ENCODE results near the gene MTCL3.
A peak's percentile ranks its signal among the peaks of the same experiment; 100 is the strongest.

MTCL3 gene

GRCh38 chr6:127458222-127458621 is 60.9 kb downstream of the MTCL3 start:
- 19% methylated on average over 3 of the region's 3 CpGs for WGBS
- H3K9me3 ChIP-seq (ENCODE audit: control insufficient read depth in 4 of 4, low read length in 3 of 4): no peaks in the 10 kb centered on the region
- peak overlapping the region in 1 of 2 donors; percentile 61 for H3K27ac ChIP-seq (ENCODE audit: low read depth in 1 of 2, low read length in 2 of 2)
- no peaks in the 10 kb centered on the region for H3K36me3 ChIP-seq (ENCODE audit: control insufficient read depth in 4 of 4, insufficient read depth in 3 of 4, low read depth in 1 of 4, low read length in 3 of 4)
- peaks cover 2 to 32% (median 19%) of the 10 kb centered on the region in 4 donors for H3K4me1 ChIP-seq (ENCODE audit: control insufficient read depth in 4 of 4, insufficient read depth in 4 of 4, low read length in 3 of 4)
- TF ChIP-seq TAF1 (conservative IDR thresholded peaks at IDR 0.05): no peak
- DNase-seq (ENCODE audit: low spot score): no peak
- no peak overlapping the region for H3K9ac ChIP-seq (ENCODE audit: low read depth in 1 of 2, low read length in 2 of 2)
- peak overlapping the region in 1 of 3 donors; percentile 22 for H3K4me3 ChIP-seq (ENCODE audit: low read depth in 1 of 3, low read length in 3 of 3)
- H3K27me3 ChIP-seq (ENCODE audit: control insufficient read depth in 4 of 4, insufficient read depth in 4 of 4, low read length in 3 of 4): no peaks in the 10 kb centered on the region

GRCh38 chr6:127457456-127458064 is 61.6 kb downstream of the MTCL3 start:
- H3K36me3 ChIP-seq (ENCODE audit: control insufficient read depth in 4 of 4, insufficient read depth in 3 of 4, low read depth in 1 of 4, low read length in 3 of 4): no peaks in the 10 kb centered on the region
- H3K27me3 ChIP-seq (ENCODE audit: control insufficient read depth in 4 of 4, insufficient read depth in 4 of 4, low read length in 3 of 4): no peaks in the 10 kb centered on the region
- no peak for TF ChIP-seq FOXA1 (IDR thresholded peaks at IDR 0.05)
- TF ChIP-seq REST (IDR thresholded peaks at IDR 0.05): no peak
- TF ChIP-seq RAD21 (IDR thresholded peaks at IDR 0.05): peak in 1 of 2 donors; percentile 2
- peak; percentile 22 for TF ChIP-seq YY1 (IDR thresholded peaks at IDR 0.05)
- TF ChIP-seq RXRA (IDR thresholded peaks at IDR 0.05): peak; percentile 11 to 39
- TF ChIP-seq ATF3 (IDR thresholded peaks at IDR 0.05): no peak
- TF ChIP-seq CTCF (IDR thresholded peaks at IDR 0.05; ENCODE audit: low read depth, low read length, missing input control): no peak
- no peak for TF ChIP-seq TAF1 (conservative IDR thresholded peaks at IDR 0.05)
- TF ChIP-seq JUND (IDR thresholded peaks at IDR 0.05): no peak
- TF ChIP-seq SP1 (IDR thresholded peaks at IDR 0.05): no peak
- TF ChIP-seq HNF4A (conservative IDR thresholded peaks at IDR 0.05): peak in 1 of 2 donors; percentile 9
- TF ChIP-seq EGR1 (IDR thresholded peaks at IDR 0.05; ENCODE audit: low read depth in 2 of 2): no peak
- no peak for TF ChIP-seq NR2F2 (IDR thresholded peaks at IDR 0.05)
- no peak for TF ChIP-seq MAX (IDR thresholded peaks at IDR 0.05)
- TF ChIP-seq ZBTB33 (IDR thresholded peaks at IDR 0.05): peak; percentile 23
- peaks cover 2 to 29% (median 19%) of the 10 kb centered on the region in 4 donors for H3K4me1 ChIP-seq (ENCODE audit: control insufficient read depth in 4 of 4, insufficient read depth in 4 of 4, low read length in 3 of 4)
- H3K27ac ChIP-seq (ENCODE audit: low read depth in 1 of 2, low read length in 2 of 2): no peak overlapping the region
- no peak for DNase-seq (ENCODE audit: low spot score)
- no peak overlapping the region for H3K9ac ChIP-seq (ENCODE audit: low read depth in 1 of 2, low read length in 2 of 2)
- WGBS: 20% methylated on average over 3 of the region's 3 CpGs
- no peak overlapping the region for H3K4me3 ChIP-seq (ENCODE audit: low read depth in 1 of 3, low read length in 3 of 3)
- H3K9me3 ChIP-seq (ENCODE audit: control insufficient read depth in 4 of 4, low read length in 3 of 4): no peaks in the 10 kb centered on the region
